Measurements from ENCODE around the gene CMTR1. TPM values are rescaled to one million over a fixed set of nuclear protein-coding genes. Genes with fewer than 3 reads are reported as not detected.

The CMTR1 gene
- polyA plus RNA-seq, 1 of the 3 experiments (the other 2 are of a cell fraction), result 19.8 TPM

DNA sequence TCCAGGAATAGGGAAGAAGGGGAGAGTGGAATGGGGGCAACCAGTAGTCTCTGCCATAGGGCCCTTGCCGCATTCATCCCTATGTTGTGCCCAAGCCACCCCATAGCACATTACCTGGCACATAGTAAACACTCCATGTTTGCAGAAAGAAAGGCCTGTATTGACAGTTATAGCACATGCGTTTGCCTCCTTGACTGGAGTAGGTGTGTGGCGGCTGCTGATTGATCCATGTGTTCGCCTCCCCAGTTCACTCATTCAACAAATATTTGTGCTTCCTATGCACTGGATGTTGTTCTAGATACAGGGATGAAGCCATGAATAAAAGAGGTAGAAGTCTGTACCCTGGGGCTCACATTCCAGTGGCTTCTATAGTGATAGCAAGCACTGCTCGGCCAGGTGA, 86.4 kb downstream of the CMTR1 start:
- Histone ChIP-seq H3K9ac (no peak overlapping the region), H2AFZ (ENCODE audit: low read depth) (no peak overlapping the region), H3F3A (replicated peaks; ENCODE audit: insufficient read depth) (no peaks in the 10 kb centered on the region), H3K36me3 (replicated peaks in 1 of 2; ENCODE audit: control insufficient read depth in 1 of 2, insufficient read depth in 2 of 2, low read length in 1 of 2) (no peaks in the 10 kb centered on the region), H3K79me2 (ENCODE audit: insufficient read depth) (no peaks in the 10 kb centered on the region), H3K9me2 (no peaks in the 10 kb centered on the region), H3K27me3 (ENCODE audit: insufficient read depth) (no peaks in the 10 kb centered on the region), H3K9me3 (no peaks in the 10 kb centered on the region), H4K20me1 (ENCODE audit: insufficient read depth) (no peaks in the 10 kb centered on the region), H3K4me1 (ENCODE audit: control insufficient read depth in 1 of 2, insufficient read depth in 2 of 2, low read depth in 1 of 2, low read length in 1 of 2) (peaks cover 5 to 39% of the 10 kb centered on the region in 2 experiments; a peak in 2 of 4 replicates), H3K4me3 (ENCODE audit: low read depth in 2 of 2, low read length in 1 of 2) (no peak overlapping the region), H3K27ac (ENCODE audit: low read depth in 2 of 2, low read length in 1 of 2) (no peak overlapping the region), H3K4me2 (no peak overlapping the region)
- no peak for TF ChIP-seq MXI1 (IDR thresholded peaks at IDR 0.05; ENCODE audit: low read depth, low read length)
- TF ChIP-seq POLR2AphosphoS5 (IDR thresholded peaks at IDR 0.05; ENCODE audit: low read depth, low read length), result no peak
- no peak for TF ChIP-seq EZH2phosphoT487 (IDR thresholded peaks at IDR 0.05; ENCODE audit: borderline replicate concordance, low read depth)
- TF ChIP-seq, protein P1, sequence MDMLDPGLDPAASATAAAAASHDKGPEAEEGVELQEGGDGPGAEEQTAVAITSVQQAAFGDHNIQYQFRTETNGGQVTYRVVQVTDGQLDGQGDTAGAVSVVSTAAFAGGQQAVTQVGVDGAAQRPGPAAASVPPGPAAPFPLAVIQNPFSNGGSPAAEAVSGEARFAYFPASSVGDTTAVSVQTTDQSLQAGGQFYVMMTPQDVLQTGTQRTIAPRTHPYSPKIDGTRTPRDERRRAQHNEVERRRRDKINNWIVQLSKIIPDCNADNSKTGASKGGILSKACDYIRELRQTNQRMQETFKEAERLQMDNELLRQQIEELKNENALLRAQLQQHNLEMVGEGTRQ (IDR thresholded peaks at IDR 0.05; ENCODE audit: borderline replicate concordance, low read depth, low read length), result no peak
- TF ChIP-seq RCOR1 (IDR thresholded peaks at IDR 0.05; ENCODE audit: low read length), result no peak
- TF ChIP-seq, protein P2, sequence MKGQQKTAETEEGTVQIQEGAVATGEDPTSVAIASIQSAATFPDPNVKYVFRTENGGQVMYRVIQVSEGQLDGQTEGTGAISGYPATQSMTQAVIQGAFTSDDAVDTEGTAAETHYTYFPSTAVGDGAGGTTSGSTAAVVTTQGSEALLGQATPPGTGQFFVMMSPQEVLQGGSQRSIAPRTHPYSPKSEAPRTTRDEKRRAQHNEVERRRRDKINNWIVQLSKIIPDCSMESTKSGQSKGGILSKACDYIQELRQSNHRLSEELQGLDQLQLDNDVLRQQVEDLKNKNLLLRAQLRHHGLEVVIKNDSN (IDR thresholded peaks at IDR 0.05; ENCODE audit: borderline replicate concordance, low read depth), result no peak
- no peak for TF ChIP-seq JUND (IDR thresholded peaks at IDR 0.05)
- TF ChIP-seq GATA2 (CRISPR knock-in tag; IDR thresholded peaks at IDR 0.05), result no peak
- TF ChIP-seq YY1 (IDR thresholded peaks at IDR 0.05; ENCODE audit: low read depth), result no peak
- no peak for TF ChIP-seq FOXM1 (IDR thresholded peaks at IDR 0.05; ENCODE audit: low read depth)
- no peak for TF ChIP-seq FOSL2 (IDR thresholded peaks at IDR 0.05; ENCODE audit: borderline replicate concordance, low read depth)
- TF ChIP-seq TAF1 (IDR thresholded peaks at IDR 0.05; ENCODE audit: borderline replicate concordance, low read depth, low read length), result no peak
- TF ChIP-seq, protein P3, sequence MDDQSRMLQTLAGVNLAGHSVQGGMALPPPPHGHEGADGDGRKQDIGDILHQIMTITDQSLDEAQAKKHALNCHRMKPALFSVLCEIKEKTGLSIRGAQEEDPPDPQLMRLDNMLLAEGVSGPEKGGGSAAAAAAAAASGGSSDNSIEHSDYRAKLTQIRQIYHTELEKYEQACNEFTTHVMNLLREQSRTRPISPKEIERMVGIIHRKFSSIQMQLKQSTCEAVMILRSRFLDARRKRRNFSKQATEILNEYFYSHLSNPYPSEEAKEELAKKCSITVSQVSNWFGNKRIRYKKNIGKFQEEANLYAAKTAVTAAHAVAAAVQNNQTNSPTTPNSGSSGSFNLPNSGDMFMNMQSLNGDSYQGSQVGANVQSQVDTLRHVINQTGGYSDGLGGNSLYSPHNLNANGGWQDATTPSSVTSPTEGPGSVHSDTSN (IDR thresholded peaks at IDR 0.05), result no peak
- no peak for TF ChIP-seq RXRA (IDR thresholded peaks at IDR 0.05; ENCODE audit: borderline replicate concordance, low read depth)
- no peak for DNase-seq
- ChIA-PET CTCF (no interaction called here), POLR2A (no interaction called here)
- 80% methylated on average over 5 of the region's 5 CpGs for WGBS (ENCODE audit: low lambda C conversion rate)

DNA sequence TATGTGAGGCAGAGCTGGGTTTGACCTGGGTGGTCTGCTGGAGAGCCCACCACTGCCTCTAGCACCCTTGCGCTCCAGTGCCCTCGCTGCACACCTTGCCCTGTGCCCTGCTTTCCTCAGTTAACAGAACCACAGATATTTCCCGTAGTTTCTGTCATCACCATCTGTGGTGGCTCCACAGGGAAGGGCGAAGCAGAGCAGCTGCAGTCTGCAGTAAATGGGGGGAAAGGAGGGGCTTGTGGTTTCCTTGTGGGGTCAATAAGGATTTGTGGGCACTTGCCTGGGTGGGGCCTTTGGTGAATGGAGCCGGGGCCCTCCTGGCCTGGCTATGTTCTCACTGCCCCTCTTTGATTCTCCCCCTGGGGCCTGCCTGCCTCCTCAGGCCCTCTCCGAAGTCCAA, 87.9 kb downstream of the CMTR1 start:
- H3K9me3 ChIP-seq, result no peaks in the 10 kb centered on the region
- H3K4me1 ChIP-seq (ENCODE audit: control insufficient read depth in 1 of 2, insufficient read depth in 2 of 2, low read depth in 1 of 2, low read length in 1 of 2), result peaks cover 5 to 25% of the 10 kb centered on the region in 2 experiments; a peak in 2 of 4 replicates
- 91% methylated on average over 5 of the region's 6 CpGs for WGBS (ENCODE audit: low lambda C conversion rate)
- H3F3A ChIP-seq (replicated peaks; ENCODE audit: insufficient read depth), result no peaks in the 10 kb centered on the region
- TF ChIP-seq GATA2 (CRISPR knock-in tag; IDR thresholded peaks at IDR 0.05) (no peak), FOXJ3 (CRISPR knock-in tag; IDR thresholded peaks at IDR 0.05) (no peak), MXI1 (IDR thresholded peaks at IDR 0.05; ENCODE audit: low read depth, low read length) (no peak), MEF2A (IDR thresholded peaks at IDR 0.05; ENCODE audit: borderline replicate concordance, low read depth) (no peak), SIN3A (IDR thresholded peaks at IDR 0.05; ENCODE audit: borderline replicate concordance, low read depth, low read length) (no peak), GABPA (IDR thresholded peaks at IDR 0.05; ENCODE audit: low read depth) (no peak), TEAD4 (IDR thresholded peaks at IDR 0.05; ENCODE audit: borderline replicate concordance, insufficient read depth) (no peak), SMC3 (IDR thresholded peaks at IDR 0.05; ENCODE audit: low read depth, low read length) (no peak), FOXM1 (IDR thresholded peaks at IDR 0.05; ENCODE audit: low read depth) (no peak)
- TF ChIP-seq, protein P4, sequence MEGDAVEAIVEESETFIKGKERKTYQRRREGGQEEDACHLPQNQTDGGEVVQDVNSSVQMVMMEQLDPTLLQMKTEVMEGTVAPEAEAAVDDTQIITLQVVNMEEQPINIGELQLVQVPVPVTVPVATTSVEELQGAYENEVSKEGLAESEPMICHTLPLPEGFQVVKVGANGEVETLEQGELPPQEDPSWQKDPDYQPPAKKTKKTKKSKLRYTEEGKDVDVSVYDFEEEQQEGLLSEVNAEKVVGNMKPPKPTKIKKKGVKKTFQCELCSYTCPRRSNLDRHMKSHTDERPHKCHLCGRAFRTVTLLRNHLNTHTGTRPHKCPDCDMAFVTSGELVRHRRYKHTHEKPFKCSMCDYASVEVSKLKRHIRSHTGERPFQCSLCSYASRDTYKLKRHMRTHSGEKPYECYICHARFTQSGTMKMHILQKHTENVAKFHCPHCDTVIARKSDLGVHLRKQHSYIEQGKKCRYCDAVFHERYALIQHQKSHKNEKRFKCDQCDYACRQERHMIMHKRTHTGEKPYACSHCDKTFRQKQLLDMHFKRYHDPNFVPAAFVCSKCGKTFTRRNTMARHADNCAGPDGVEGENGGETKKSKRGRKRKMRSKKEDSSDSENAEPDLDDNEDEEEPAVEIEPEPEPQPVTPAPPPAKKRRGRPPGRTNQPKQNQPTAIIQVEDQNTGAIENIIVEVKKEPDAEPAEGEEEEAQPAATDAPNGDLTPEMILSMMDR (IDR thresholded peaks at IDR 0.05), result no peak
- ChIA-PET POLR2A (no interaction called here), CTCF (interaction anchor here (1.0 kb wide), 1 partner anchor 14 kb away, joined by 4 read pairs; no protein-coding TSS in a partner anchor)
- no peaks in the 10 kb centered on the region for H3K27me3 ChIP-seq (ENCODE audit: insufficient read depth)
- no peak overlapping the region for H3K4me2 ChIP-seq
- no peaks in the 10 kb centered on the region for H4K20me1 ChIP-seq (ENCODE audit: insufficient read depth)
- H3K4me3 ChIP-seq (ENCODE audit: low read depth in 2 of 2, low read length in 1 of 2), result no peak overlapping the region
- no peaks in the 10 kb centered on the region for H3K36me3 ChIP-seq (replicated peaks in 1 of 2; ENCODE audit: control insufficient read depth in 1 of 2, insufficient read depth in 2 of 2, low read length in 1 of 2)
- no peak for DNase-seq
- no peak overlapping the region for H3K9ac ChIP-seq
- no peak overlapping the region for H3K27ac ChIP-seq (ENCODE audit: low read depth in 2 of 2, low read length in 1 of 2)
- H3K9me2 ChIP-seq, result no peaks in the 10 kb centered on the region
- no peak overlapping the region for H2AFZ ChIP-seq (ENCODE audit: low read depth)
- H3K79me2 ChIP-seq (ENCODE audit: insufficient read depth), result no peaks in the 10 kb centered on the region

Data from SK-N-SH (cell line).